Stimulated activated CD4-positive, alpha-beta T cell treated with anti-CD3 and anti-CD28 coated beads, TNF-alpha, amount 100 ng/mL, for 1 hour (primary cell): ENCODE results near the gene ZBTB20.

ENCODE experiments used
- DNase-seq, 3 donors: peaks; one replicate each; pipeline ENCODE4 v3.0.0-alpha.2; 2020; ENCODE audit warnings: low read depth in 3 of 3, low spot score in 1 of 3

The ZBTB20 gene

DNA sequence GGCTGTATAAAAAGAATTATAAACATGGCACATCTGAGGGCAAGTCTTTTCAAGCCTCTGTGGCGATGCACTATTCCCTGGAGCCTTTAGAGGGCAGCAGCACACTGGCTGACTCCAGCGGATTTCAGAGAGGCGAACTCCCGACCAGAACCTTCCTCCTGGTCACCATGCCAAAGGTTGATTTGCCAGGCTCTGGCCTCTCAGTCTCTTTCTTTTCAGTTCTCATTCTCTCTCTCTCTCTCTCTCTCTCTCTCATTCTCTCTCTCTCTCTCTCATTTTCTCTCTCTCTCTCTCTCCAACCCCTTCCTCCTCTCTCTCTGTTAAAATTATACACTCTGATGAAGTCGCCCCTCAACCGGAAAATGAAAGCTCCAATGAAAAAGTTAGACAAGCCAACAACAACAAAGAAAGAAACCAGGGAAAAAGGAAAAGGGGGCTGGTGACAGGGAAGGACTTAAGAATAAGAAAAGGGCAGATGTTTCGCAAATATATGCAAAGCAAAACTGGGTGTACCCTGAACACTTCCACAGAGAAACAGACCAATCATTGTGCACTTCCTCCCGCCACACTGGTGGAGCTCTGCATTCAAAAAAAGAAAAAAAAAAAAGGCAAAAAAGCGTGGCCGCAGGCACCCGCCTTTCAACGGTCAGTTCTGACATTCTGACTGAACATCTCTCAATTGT is 763.1 kb downstream of the ZBTB20 start:
- DNase-seq: peak; percentile 6 to 51 (median 17)

GRCh38 chr3:114380233-114380651 is 766.8 kb downstream of the ZBTB20 start:
- DNase-seq: no peak

DNA sequence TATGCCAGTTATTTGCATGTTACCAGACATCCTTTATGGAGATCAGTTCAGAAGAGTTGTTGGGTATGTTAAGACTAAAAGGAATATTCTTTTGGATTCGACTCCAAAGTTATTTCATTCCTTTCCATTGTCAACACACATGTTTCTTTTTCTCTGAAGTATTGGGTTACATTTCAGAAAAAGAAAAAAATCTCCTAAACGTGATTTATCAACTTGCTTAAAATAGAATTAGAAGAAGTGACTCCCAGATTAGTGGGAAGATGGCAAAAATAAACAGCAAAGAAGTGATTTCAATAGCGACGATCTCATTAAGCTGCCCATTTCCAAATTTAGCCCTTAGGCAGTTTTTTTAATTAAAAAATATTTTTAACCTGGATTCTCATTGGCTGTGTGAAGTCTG is 767.8 kb downstream of the ZBTB20 start:
- DNase-seq: no peak

DNA sequence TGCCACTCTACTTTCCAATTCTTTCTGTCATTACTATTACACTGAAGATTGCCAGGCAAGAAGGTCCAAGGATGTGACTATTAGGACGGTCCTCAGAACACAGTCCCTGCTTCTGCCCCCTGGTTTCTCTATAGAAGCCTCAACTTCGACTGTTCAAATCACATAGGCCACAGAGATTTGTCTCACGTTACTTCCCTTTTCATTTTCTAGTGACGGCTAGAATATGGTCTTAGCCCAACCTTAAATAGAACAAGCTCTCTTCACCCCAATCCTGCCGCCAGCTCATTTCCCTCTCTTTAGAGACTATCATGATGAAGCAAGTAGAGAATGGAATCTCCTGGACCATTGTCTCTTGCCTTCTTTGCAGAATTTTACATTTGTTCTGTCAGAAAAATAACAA is 768.3 kb downstream of the ZBTB20 start:
- DNase-seq: no peak

GRCh38 chr3:114377426-114377825 is 769.7 kb downstream of the ZBTB20 start:
- no peak for DNase-seq

DNA sequence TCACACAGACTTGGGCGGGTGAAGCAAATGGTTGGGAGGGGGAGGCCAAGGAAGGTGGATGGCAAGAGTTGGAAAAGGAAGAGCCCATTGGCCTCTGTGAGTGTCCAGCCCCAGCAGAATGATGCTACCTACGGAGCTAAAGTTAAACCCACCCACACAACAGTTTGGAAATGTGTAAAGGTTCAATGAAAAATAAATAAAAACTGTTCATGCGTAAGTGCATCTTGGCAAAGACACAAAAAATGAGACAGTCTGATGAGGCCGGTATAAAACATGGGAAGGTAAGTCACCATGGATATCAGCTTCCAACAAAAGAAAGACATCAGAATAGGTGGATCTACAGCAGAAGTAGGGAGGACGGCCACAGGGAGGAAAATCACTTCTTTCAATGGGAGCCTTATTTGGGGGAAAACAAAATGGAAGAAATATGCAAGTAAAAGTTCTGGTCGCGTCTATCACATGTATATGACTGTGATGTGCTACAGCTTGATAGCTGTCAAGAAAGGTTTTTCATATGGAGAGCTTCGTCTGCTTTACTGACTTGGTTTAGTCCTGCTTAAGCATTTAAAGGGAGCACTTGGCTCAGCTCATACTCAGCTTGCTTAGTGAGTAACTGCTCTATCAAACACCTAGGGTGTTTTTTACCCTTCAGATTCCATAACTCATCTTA is 770.4 kb downstream of the ZBTB20 start:
- DNase-seq: no peak

- no peak for DNase-seq
Measured at GRCh38 chr3:114375608-114376421, 771.3 kb downstream of the ZBTB20 start.

- DNase-seq: no peak
Measured at GRCh38 chr3:114374433-114374990, 772.6 kb downstream of the ZBTB20 start.

GRCh38 chr3:114370537-114371174 is 776.4 kb downstream of the ZBTB20 start:
- no peak for DNase-seq

DNA sequence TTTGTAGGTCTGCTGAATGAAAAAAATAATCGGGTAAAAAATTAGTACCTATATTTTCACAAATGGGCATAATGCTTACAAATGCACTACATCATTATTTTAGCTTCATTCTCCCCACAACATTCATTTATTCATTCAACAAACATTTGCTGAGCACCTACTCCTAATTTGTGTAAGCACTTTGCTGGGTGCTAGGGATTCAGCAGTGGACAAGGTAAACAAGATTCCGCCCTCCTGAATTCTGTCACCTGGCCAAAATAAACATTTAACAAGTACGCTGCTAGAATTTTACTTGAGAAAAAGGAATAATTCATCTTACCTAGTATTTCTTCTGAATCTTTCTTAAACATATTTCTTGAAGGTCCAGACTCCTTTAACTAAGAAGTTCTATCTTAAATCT is 781.2 kb downstream of the ZBTB20 start:
- DNase-seq: no peak

- DNase-seq: no peak
Measured at GRCh38 chr3:114364806-114365654, 782.1 kb downstream of the ZBTB20 start.

GRCh38 chr3:114363554-114364202 is 783.4 kb downstream of the ZBTB20 start:
- DNase-seq: no peak

- DNase-seq: no peak
Measured at GRCh38 chr3:114362815-114363214, 784.3 kb downstream of the ZBTB20 start.

DNA sequence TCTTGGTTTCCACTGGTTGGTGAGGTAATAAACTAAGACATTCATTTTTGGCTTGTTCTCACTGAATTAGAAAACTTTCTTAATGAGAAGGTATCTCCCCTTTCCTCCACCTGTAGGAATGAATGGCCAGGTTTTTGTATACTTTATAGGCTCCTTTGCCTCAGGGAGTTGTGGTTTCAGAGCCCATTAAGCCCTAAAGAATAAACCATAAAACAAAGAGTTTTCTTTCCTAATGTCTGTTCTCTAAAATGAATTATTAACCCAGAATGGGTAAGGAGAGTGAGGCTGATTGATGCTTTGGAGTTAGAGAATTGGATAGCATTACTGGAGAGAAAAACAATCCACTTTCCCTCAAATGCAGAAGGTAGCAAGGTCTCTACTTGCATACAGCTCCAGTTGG is 785.7 kb downstream of the ZBTB20 start:
- no peak for DNase-seq

DNA sequence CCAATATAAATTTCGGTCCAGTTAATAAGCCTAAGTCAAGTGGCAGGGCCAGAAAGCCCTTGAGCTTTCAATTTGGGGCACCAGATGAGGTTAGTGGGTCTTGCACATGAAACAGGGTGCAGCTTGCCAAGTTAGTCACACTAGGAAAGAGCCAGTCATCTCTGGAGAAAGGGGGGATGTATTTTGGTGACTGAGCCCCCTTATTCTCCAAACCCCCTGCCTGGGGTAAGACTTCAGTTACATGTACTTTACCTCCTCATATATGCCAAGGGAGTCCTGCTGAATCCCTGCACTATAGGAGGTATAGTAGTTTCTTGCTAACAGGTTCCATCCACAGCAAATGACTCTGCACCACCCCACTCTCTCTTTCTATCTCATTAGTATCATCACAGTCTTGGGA is 790.6 kb downstream of the ZBTB20 start:
- DNase-seq: no peak

DNA sequence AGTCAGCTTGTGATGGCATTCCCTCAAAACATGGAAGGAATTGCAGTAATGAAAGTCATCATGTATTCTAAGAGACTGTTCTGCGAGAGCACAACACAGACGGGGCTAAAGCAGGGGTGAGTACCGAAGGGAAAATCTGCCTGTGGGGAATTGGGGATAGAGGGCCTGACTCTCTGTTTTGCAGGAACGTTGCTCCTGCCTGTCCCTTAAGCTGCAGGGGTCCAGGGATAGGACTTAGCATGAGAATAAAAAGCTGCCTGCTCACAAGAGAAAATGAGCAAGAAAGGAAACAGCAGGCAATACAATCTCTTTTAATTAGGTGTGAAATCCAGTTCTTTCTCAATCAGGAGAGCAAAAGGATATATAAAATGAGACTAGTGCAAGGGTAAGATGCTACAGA is 791.0 kb downstream of the ZBTB20 start:
- DNase-seq: no peak

DNA sequence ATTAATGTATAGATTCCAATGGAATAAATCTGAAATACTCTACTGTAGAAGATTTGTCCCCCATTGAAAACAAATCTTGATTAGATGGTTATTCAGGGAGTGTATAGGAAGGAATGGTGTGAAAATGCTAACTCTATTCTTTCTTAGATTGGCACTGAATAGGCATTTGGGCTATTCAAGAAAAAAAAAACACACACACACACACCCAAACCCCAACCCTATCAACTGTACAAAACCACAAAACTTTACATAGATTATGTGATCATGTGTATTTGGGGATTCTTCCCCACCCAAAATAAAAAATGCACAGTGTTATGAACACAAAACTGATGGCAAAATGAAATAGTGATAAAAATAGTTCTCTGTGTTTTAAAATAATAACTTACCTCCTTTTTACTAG is 791.4 kb downstream of the ZBTB20 start:
- DNase-seq: no peak

GRCh38 chr3:114351822-114352145 is 795.3 kb downstream of the ZBTB20 start:
- DNase-seq: no peak

GRCh38 chr3:114351123-114351821 is 795.8 kb downstream of the ZBTB20 start:
- no peak for DNase-seq
